Fibroblast of the aortic adventitia (primary cell): ENCODE measurements around the gene NCKAP5. TPM values are rescaled to one million over a fixed set of nuclear protein-coding genes. Genes with fewer than 3 reads are reported as not detected.

ENCODE experiments used
- DNase-seq: peaks from one replicate; pipeline ENCODE4 v3.0.0-alpha.2; 2010; ENCODE audit warnings: low read depth
- H3K4me3 ChIP-seq: 2 replicates; pipeline ENCODE4 v1.5.1; 2011; ENCODE audit warnings: low read depth, mild to moderate bottlenecking, control low read depth, low read length, moderate library complexity
- CTCF ChIP-seq: IDR thresholded peaks from 2 replicates; pipeline ENCODE4 v1.5.1; 2011; ENCODE audit warnings: mild to moderate bottlenecking, low read length, control low read depth, inconsistent platforms; ENCODE audit not compliant: insufficient read depth
- total RNA-seq: library from RNA; depleted of rRNA; stranded (reverse); fragments of >200 nt; gene quantifications from 2 replicates; pipeline ENCODE4 v1.2.3, GENCODE V29; 2012; ENCODE audit warnings: low replicate concordance

Gene NCKAP5
- total RNA-seq, 1 donor, result 4.4 TPM

DNA sequence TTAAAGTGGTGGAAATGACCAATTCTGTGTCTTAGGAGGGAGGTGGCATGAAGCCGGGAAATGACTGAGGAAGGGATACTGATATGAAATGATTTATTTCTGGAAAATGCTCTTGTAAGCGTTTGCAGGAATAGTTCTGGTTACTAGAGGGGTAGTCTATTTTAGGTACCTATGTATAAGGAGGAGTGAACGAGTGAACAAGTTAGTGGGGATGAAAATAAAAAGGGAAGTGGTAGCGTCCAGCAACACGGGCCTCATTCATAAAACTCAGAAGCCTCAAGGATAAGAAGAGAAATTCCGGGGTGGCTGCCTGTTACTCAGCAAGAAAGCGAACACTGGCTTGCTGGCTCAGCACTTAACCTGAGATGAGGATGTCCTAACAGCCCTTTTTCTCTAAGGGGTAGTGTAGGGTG is 303.3 kb downstream of the NCKAP5 start:
- H3K4me3 ChIP-seq, result no peak overlapping the region
- peak; percentile 39 for DNase-seq
- TF ChIP-seq CTCF, result no peak

- peak; percentile 39 for TF ChIP-seq CTCF
- peak; percentile 55 for DNase-seq
- no peak overlapping the region for H3K4me3 ChIP-seq
Measured at GRCh38 chr2:133262893-133263292, 305.4 kb downstream of the NCKAP5 start.

- TF ChIP-seq CTCF, result no peak
- H3K4me3 ChIP-seq, result no peak overlapping the region
- DNase-seq, result no peak
Measured at GRCh38 chr2:133255360-133255759, 312.9 kb downstream of the NCKAP5 start.

GRCh38 chr2:133253793-133254192 is 314.5 kb downstream of the NCKAP5 start:
- TF ChIP-seq CTCF, result no peak
- no peak overlapping the region for H3K4me3 ChIP-seq
- DNase-seq, result peak; percentile 49

DNA sequence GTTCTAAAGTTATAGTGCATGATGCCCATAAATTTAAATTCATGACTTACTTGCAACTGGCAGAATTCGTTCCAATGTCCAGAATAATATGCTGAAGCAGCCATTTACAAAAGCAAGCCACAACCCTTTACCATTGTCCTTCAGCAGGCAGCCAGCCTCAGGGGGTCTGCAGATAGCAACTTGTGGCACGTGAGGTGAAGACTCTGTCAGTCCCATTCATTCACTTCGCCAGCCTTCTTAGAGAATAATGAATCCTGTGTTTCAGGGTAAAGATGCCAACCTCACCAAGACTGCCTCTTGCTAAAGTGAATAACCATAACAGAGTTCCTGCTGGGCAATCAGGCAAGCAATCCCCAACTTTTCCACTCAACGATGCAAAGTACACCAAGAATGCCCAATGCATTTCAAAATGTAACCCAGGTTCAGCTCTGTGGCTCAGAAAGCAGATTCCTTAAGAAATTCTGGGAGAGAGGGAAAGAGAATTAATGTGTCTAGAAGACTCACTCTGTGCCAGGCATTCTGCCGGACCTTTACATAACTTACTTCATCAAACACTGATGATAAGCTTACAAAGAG is 315.4 kb downstream of the NCKAP5 start:
- peak; percentile 23 for DNase-seq
- TF ChIP-seq CTCF, result no peak
- H3K4me3 ChIP-seq, result no peak overlapping the region

DNA sequence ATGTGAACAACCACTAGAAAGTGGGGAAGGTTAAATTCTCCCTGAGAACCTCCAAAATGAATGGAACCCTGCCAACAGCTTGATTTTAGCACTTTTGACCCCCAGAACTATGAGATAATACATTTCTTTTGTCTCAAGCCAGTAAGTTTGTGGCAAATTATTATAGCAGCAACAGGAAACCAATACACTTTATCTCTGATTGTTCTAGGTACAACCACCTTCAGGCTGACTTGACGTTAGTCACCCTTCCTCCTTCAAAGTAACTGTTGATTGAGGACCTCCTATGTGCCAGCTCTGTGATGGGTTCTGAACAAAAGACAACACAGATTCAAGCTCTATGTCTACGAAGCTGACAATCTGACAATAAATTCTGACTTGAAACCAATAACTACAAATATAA is 318.9 kb downstream of the NCKAP5 start:
- no peak overlapping the region for H3K4me3 ChIP-seq
- TF ChIP-seq CTCF, result no peak
- DNase-seq, result no peak

GRCh38 chr2:133248264-133248663 is 320.0 kb downstream of the NCKAP5 start:
- no peak for DNase-seq
- TF ChIP-seq CTCF, result no peak
- no peak overlapping the region for H3K4me3 ChIP-seq
